ENCODE data around the gene FHIT.

The FHIT gene

DNA sequence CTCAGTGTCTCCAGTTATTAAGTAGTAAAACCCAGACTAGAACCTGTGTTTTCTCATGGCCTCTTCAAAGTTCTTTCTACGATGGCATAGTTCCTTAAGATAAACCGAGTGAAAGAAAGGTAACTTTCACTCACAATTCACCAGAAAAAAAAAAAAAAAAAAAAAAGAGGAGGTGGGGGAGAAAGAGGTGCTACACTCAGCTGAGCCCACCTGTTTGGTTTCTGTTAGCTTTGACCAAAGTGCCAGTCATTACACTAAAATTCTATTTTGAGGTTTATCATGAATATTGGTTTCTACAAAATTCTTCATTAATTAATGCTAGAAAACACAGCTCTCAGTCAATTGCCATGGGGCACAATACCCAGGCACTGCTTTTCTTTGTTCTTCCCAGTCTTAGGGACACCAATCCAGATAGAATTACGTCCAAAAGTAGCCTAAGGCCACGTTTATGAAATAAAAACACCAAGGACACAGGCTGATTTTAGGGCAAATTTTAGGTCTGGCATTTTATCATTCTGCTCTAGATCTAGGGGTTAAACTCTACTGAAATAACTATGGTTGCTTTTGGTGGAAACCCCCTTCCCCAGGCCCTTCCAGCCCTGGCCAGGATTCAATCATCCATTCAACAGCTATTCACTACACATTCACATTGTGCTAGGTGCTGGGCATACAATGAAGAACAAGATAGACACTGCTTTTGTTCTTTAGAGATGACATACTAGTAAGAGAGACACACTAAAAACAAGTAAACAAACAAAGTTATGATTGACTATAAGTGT lies 1097.8 kb downstream of the FHIT start:
- TF ChIP-seq POLR2AphosphoS5 (IDR thresholded peaks at IDR 0.05; ENCODE audit: low read depth, low read length) (no peak), POLR2A (IDR thresholded peaks at IDR 0.05; ENCODE audit: low read depth, low read length) (no peak), TAF1 (IDR thresholded peaks at IDR 0.05; ENCODE audit: borderline replicate concordance, low read depth, low read length) (no peak)
- DNase-seq (ENCODE audit: insufficient read length), result no peak
- FAIRE-seq, result no peak

DNA sequence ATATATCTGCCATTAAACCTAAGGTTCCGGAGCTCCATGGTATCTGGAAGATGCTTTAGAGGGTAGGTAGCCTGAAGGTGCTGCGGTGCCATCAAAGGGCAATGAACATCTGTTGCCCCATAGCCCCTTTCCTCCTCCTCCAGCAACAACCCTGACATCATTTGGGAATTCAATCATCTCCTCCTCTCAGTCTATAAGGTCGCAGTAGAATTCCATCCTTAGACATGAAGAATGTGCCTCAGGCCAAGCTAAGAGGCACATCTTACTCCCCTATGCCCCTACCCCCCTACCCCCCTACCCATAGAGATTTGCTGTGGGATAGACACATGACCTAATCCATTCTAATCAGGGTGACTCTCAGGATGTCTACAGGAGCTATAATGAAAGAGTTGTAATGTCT lies 1101.8 kb downstream of the FHIT start:
- no peak for FAIRE-seq
- DNase-seq (ENCODE audit: insufficient read length), result no peak
- TF ChIP-seq TAF1 (IDR thresholded peaks at IDR 0.05; ENCODE audit: borderline replicate concordance, low read depth, low read length) (no peak), POLR2AphosphoS5 (IDR thresholded peaks at IDR 0.05; ENCODE audit: low read depth, low read length) (no peak), POLR2A (IDR thresholded peaks at IDR 0.05; ENCODE audit: low read depth, low read length) (no peak)

DNA sequence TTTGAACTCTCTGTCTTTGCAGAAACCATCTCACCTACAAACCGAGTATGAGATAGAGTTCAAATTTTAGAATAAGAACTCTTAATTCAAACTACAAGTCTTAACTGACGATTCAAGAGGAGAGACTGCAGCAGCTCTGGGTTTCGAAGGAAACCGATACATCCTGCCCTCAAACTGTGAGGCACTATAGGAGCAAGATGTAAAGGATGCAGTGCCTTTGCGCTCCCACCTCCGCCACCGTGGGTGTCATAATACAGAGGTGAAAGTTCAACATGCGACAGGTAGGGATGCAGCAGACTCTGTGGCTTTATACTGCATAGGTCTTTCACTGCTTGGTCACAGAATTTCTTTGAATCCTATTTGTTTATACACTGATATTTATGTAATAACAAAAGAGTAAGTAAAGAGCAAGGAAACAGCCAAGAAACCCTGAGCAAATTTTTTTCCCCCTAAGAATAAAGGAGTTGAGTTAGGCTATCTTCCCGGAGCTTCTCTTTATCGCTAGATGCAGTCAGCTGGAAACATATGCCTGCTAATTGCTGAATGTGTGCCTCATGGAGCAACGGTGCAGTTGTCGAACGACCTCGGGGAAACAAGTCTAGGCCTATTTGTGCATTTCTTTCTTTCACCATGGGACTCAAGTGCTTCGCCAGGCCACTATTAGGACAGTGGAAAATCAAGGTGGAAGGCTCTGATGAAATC lies 1103.9 kb downstream of the FHIT start:
- TF ChIP-seq POLR2A (IDR thresholded peaks at IDR 0.05; ENCODE audit: low read depth, low read length) (no peak), TAF1 (IDR thresholded peaks at IDR 0.05; ENCODE audit: borderline replicate concordance, low read depth, low read length) (no peak), POLR2AphosphoS5 (IDR thresholded peaks at IDR 0.05; ENCODE audit: low read depth, low read length) (no peak)
- no peak for DNase-seq (ENCODE audit: insufficient read length)
- FAIRE-seq, result no peak

DNA sequence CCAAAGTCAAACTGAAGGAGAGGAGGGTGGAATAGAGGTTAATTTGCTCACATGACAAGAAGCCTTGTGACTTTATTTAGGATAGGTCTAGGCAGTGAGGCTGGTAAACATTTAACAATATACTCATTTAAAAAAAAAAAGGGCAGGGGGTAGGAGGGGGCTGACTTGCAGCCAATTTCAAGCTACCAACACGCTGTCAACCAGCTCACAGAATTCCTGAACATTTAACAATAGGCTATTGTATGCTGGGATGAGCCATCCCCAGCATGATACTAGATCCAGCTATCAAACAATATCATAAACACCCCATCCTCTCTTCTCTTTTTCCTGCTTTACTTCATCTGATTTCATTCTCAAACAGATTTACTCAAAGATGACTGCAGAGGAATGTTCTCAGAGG lies 1105.1 kb downstream of the FHIT start:
- DNase-seq (ENCODE audit: insufficient read length), result no peak
- no peak for TF ChIP-seq POLR2A (IDR thresholded peaks at IDR 0.05; ENCODE audit: low read depth, low read length)
- no peak for TF ChIP-seq TAF1 (IDR thresholded peaks at IDR 0.05; ENCODE audit: borderline replicate concordance, low read depth, low read length)
- no peak for TF ChIP-seq POLR2AphosphoS5 (IDR thresholded peaks at IDR 0.05; ENCODE audit: low read depth, low read length)
- FAIRE-seq, result no peak

DNA sequence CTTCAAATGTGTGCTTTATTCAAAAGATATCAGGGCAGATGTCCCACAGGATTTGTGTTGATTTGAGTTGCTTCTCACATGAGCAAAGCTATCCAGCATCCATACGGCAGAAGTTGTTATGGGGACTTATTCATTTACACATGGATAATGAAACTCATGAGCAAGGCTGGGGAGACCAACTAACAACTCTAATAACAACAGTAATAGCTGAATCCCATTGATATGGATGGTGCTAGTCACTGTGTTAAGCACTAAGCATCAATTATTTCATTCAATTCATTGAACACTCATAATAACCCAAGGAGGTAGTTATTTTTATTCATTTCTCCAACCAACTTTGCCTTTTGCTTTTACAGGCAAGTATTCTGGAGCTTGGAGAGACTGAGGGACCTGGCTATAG lies 1107.2 kb downstream of the FHIT start:
- no peak for FAIRE-seq
- no peak for DNase-seq (ENCODE audit: insufficient read length)
- TF ChIP-seq POLR2A (IDR thresholded peaks at IDR 0.05; ENCODE audit: low read depth, low read length), result no peak
- no peak for TF ChIP-seq POLR2AphosphoS5 (IDR thresholded peaks at IDR 0.05; ENCODE audit: low read depth, low read length)
- no peak for TF ChIP-seq TAF1 (IDR thresholded peaks at IDR 0.05; ENCODE audit: borderline replicate concordance, low read depth, low read length)

DNA sequence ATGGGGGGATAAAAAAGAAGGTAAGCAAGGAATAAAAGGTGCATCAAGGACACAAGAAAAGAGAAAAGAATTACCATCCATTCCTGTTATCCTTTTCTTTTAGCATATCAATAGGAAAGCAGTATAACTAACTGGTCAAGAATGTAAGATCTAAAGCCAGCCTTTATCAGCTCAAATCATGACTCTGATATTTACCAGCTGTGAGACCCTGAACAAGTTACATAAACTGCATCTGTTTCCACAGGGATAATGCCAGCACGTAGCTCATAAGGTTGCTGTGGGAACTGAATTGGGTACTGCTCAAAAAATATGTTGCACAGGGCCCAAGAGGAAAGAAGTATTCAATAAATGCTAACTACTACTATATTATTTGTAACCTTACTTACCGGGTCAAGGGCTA lies 1109.2 kb downstream of the FHIT start:
- FAIRE-seq, result no peak
- no peak for DNase-seq (ENCODE audit: insufficient read length)
- no peak for TF ChIP-seq POLR2A (IDR thresholded peaks at IDR 0.05; ENCODE audit: low read depth, low read length)
- no peak for TF ChIP-seq POLR2AphosphoS5 (IDR thresholded peaks at IDR 0.05; ENCODE audit: low read depth, low read length)
- TF ChIP-seq TAF1 (IDR thresholded peaks at IDR 0.05; ENCODE audit: borderline replicate concordance, low read depth, low read length), result no peak

DNA sequence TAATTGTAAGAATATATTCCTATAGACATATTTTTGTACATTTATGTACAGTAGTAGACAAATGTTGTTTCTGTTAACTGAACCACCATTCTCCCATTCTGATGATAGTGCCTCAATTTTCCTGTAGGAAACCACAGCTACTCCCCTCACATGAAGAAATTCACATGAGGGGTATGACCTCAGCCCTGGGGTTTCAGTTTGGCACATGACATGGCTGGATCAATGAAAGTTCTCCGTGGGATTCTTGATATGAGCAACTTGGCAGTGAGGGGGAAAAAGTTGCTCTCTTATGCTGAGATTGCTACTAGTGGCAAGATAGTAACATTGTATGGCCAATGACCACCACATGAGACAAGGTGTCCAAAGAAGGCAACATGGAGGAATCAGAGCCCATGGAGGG lies 1111.1 kb downstream of the FHIT start:
- DNase-seq (ENCODE audit: insufficient read length) (no peak), FAIRE-seq (no peak)
- TF ChIP-seq POLR2A (IDR thresholded peaks at IDR 0.05; ENCODE audit: low read depth, low read length), result no peak

DNA sequence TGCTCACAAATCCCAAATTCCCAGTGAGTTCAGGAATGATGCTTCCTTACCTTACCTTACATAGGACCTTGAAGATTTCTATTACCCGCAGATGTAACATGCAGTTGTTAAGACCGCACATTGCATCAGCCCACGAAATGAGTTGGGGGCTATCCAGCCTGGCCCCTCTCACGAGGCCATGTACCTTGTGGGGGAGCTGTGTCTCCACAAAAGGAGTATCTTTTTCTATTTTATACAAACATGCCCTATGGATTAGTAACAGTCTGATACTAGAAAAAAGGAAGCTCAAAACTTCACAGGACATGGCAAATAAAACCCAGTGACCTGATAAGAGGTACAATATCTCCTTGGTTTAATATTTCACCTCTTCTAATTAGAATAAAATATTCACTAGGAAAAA lies 1114.7 kb downstream of the FHIT start:
- FAIRE-seq, result no peak
- DNase-seq (ENCODE audit: insufficient read length), result no peak
- no peak for TF ChIP-seq POLR2A (IDR thresholded peaks at IDR 0.05; ENCODE audit: low read depth, low read length)
- TF ChIP-seq TAF1 (IDR thresholded peaks at IDR 0.05; ENCODE audit: borderline replicate concordance, low read depth, low read length), result no peak
- no peak for TF ChIP-seq POLR2AphosphoS5 (IDR thresholded peaks at IDR 0.05; ENCODE audit: low read depth, low read length)

DNA sequence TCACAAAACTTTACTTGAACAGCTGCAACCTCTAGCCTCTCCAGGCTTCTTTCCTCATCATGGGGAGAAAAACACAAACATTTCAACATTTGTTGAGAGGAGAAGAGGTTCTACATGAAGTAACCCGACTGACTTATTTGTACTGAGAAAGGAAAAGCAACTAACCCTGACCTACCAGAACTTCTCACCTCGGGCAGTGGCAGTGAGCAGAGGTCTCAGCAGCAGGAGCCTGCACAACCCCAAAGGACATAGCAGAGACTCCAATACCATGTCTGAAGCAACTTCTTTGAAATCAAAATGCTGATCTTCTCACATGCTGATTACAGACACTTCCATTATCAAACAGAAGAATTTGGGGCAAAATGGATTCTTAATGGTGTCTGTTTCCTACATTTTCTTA lies 1115.8 kb downstream of the FHIT start:
- FAIRE-seq, result no peak
- DNase-seq (ENCODE audit: insufficient read length), result no peak
- TF ChIP-seq POLR2A (IDR thresholded peaks at IDR 0.05; ENCODE audit: low read depth, low read length) (no peak), TAF1 (IDR thresholded peaks at IDR 0.05; ENCODE audit: borderline replicate concordance, low read depth, low read length) (no peak), POLR2AphosphoS5 (IDR thresholded peaks at IDR 0.05; ENCODE audit: low read depth, low read length) (no peak)

DNA sequence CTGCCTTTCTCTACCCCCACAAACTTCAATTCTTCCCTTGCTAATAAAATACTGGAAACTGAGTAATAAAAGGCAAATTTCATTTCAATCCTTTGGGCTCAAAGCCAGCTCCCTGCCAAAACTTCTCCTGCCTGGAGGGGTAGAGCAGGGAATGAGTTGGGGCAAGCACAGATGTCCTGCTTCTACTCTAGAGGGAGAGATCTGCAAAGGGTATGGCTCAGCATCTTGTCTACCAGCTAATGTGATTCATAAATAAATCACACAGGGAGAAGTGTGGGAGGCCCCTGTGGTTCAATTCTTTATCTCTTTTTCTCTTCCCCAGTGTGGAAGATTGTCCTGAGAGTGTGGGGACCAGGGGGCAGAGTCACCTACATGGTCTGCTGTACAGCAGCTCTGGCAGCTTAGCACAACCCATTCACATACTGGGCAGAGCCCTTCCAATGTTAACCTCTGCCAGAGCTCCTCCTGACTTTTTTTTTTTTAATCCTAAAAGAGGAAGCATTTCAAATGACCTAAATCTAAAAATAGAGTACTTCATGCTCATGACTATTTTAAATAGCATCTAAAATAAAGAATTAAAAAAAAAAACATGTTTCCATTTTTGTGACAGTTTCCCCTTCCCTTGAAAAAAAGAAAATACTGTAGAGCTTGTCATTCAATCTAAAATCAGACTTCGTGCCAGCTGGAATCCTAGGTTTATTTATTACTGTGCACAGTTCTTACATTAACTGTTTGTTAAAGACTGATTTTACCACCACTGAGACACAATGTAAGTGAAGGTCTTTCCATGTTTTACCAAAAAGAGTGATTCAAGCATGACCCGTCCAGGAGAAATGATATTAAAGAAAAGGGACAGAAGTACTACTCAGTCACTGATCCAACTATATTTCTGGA lies 1117.7 kb downstream of the FHIT start:
- no peak for FAIRE-seq
- no peak for TF ChIP-seq POLR2A (IDR thresholded peaks at IDR 0.05; ENCODE audit: low read depth, low read length)
- no peak for TF ChIP-seq POLR2AphosphoS5 (IDR thresholded peaks at IDR 0.05; ENCODE audit: low read depth, low read length)
- no peak for TF ChIP-seq TAF1 (IDR thresholded peaks at IDR 0.05; ENCODE audit: borderline replicate concordance, low read depth, low read length)
- DNase-seq (ENCODE audit: insufficient read length), result no peak

DNA sequence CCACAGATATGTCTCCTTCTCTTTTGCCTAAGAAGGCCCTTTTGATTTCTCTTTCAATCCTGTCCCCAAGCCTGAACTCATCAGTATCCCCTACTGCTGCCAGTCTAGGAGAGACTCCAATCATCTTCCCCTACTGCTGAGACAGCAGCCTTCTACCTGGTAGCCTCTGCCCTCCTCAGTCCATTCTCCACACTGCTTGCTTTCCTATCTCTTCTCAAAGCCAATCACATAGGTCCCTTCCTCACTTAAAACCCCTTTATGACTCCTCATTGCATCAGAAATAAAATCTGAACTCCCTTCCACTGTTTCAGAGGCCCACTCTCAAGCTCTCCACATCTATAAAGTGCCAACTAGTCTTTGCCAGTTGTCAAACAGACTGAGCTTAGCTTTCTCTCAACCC lies 1119.6 kb downstream of the FHIT start:
- no peak for DNase-seq (ENCODE audit: insufficient read length)
- FAIRE-seq, result no peak
- no peak for TF ChIP-seq POLR2AphosphoS5 (IDR thresholded peaks at IDR 0.05; ENCODE audit: low read depth, low read length)
- no peak for TF ChIP-seq TAF1 (IDR thresholded peaks at IDR 0.05; ENCODE audit: borderline replicate concordance, low read depth, low read length)
- no peak for TF ChIP-seq POLR2A (IDR thresholded peaks at IDR 0.05; ENCODE audit: low read depth, low read length)

Measured in GM12892 (cell line).